SK-N-MC (cell line): Measurements from ENCODE around the gene ADGRG2.

Source experiments
- EZH2 ChIP-seq: fragments of 200-600 bp; sonication (generic); IDR thresholded peaks from one replicate; pipeline ENCODE4 v1.6.1; 2017; ENCODE audit warnings: antibody characterized with exemption
- FOXP2 ChIP-seq: optimal IDR thresholded peaks from 2 replicates; pipeline ENCODE3; 2011; ENCODE audit warnings: mild to moderate bottlenecking, moderate library complexity; ENCODE audit not compliant: insufficient read depth; ENCODE audit errors: extremely low read length, control extremely low read depth
- POLR2AphosphoS5 ChIP-seq: IDR thresholded peaks from 2 replicates; pipeline ENCODE4 v1.6.1; 2012; ENCODE audit warnings: mild to moderate bottlenecking, low read depth, low read length, borderline replicate concordance

DNA sequence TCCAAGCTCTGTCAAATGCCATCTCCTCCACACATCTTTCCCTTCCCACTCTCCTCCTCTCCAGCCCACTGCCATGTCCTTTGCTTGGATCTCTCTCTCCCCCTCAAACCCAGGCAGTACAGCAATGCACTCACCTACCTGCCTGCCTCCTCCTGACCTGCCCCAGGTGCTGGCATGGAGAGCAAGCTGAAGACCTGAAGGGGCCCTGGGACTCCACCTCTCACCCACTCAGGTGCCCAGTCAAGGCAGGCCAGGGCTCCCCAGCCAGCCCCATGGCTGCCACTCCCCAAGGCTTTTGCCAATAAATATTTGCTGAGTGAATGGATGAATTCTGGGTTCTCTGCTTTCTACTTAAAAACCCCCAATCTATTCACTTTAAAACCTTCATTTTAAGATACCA is 125.7 kb downstream of the ADGRG2 start:
- TF ChIP-seq EZH2 (no peak), POLR2AphosphoS5 (no peak), FOXP2 (no peak)
